DOHH2 (cell line): Measurements from ENCODE around the gene IGF2BP3.
A peak's percentile ranks its signal among the peaks of the same experiment; 100 is the strongest.

ENCODE experiments used
- H3F3A ChIP-seq: fragments of 200-600 bp; sonication (generic), shearing (Covaris generic); 2 replicates; pipeline ENCODE4 v1.6.0; 2016; ENCODE audit warnings: antibody characterized with exemption, mild to moderate bottlenecking; ENCODE audit not compliant: control insufficient read depth, insufficient read depth
- H3K27ac ChIP-seq: fragments of 200-600 bp; sonication (generic); 2 replicates; pipeline ENCODE4 v1.5.1; 2014; ENCODE audit warnings: low read depth, mild to moderate bottlenecking, low read length, moderate library complexity
- H3K27me3 ChIP-seq: fragments of 200-600 bp; sonication (generic); 2 replicates; pipeline ENCODE4 v1.6.1; 2014; ENCODE audit warnings: mild to moderate bottlenecking, low read length, mixed read lengths; ENCODE audit not compliant: control insufficient read depth
- H3K36me3 ChIP-seq: fragments of 200-600 bp; sonication (generic); 2 replicates; pipeline ENCODE4 v1.6.1; 2014; ENCODE audit warnings: mild to moderate bottlenecking, low read length, moderate library complexity, mixed read lengths; ENCODE audit not compliant: control insufficient read depth
- H3K4me1 ChIP-seq: fragments of 200-600 bp; sonication (generic); 2 replicates; pipeline ENCODE4 v1.6.1; 2014; ENCODE audit warnings: mild to moderate bottlenecking, low read length, mixed read lengths; ENCODE audit not compliant: control insufficient read depth
- H3K4me2 ChIP-seq: fragments of 200-600 bp; sonication (generic); 2 replicates; pipeline ENCODE4 v1.6.0; 2014; ENCODE audit warnings: mild to moderate bottlenecking, low read length, moderate library complexity
- H3K4me3 ChIP-seq: fragments of 200-600 bp; sonication (generic); 2 replicates; pipeline ENCODE4 v1.5.1; 2014; ENCODE audit warnings: mild to moderate bottlenecking, low read length, mixed read lengths
- H3K79me2 ChIP-seq: fragments of 200-600 bp; sonication (generic); 2 replicates; pipeline ENCODE4 v1.6.1; 2014; ENCODE audit warnings: mild to moderate bottlenecking, low read length, mixed read lengths; ENCODE audit not compliant: control insufficient read depth
- H3K9me2 ChIP-seq: fragments of 200-600 bp; sonication (generic); replicated peaks from 2 replicates; pipeline ENCODE4 v1.6.1; 2014; ENCODE audit warnings: mild to moderate bottlenecking, low read length, mixed read lengths; ENCODE audit not compliant: control insufficient read depth
- H3K9me3 ChIP-seq: fragments of 200-600 bp; sonication (generic); 2 replicates; pipeline ENCODE4 v1.6.1; 2014; ENCODE audit warnings: antibody characterized with exemption, low read length, mixed read lengths; ENCODE audit not compliant: control insufficient read depth, insufficient read depth
- H4K20me1 ChIP-seq: fragments of 200-600 bp; sonication (generic); 2 replicates; pipeline ENCODE4 v1.6.0; 2014; ENCODE audit warnings: low read depth, mild to moderate bottlenecking, antibody characterized with exemption, low read length, moderate library complexity; ENCODE audit not compliant: control insufficient read depth, insufficient read depth
- EZH2phosphoT487 ChIP-seq: fragments of 200-600 bp; sonication (generic); IDR thresholded peaks from 2 replicates; pipeline ENCODE4 v1.6.1; 2017; ENCODE audit warnings: borderline replicate concordance, mild to moderate bottlenecking, antibody characterized with exemption, low read length, moderate library complexity, mixed read lengths
- TF ChIP-seq, protein P1 (sequence below): fragments of 200-600 bp; sonication (generic); IDR thresholded peaks from one replicate; pipeline ENCODE4 v1.5.1; 2014; ENCODE audit warnings: antibody characterized with exemption, mild to moderate bottlenecking, low read depth, low read length; ENCODE audit not compliant: poor library complexity, severe bottlenecking

IGF2BP3 gene

DNA sequence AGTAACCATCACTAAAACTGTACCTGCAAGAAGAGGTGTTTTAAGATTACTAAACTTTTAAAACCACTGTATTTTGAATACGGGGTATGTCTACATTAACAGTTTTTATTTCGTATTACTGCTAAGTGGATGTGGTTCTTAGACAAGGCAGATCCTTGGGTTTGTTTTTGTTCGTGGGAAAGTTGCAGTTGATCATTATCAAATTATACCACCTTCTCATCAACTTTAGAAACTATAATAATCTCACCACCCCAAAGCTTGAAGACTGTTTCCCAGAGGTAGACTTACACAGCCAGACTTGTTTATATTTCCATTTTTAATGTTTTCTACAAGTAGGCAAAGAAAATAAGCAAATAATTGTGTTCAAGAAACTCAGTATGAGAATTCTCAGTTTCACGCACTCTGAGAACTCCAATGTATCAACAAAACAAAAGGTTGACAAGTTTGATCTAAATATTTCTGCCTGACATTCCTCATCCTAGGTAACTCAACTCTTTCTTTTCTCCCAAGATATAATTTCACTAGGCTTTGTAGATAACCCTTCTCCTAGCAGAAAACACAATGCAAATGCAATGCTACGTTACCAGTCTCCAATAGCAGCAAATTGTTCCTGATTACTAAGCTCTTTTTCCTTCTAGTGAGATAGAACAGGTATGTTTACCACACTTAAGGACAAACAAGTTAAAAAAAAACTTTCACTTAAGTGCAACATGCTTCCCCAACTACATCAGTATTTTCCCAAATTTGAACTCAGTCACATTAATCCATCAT, 36.0 kb downstream of the IGF2BP3 start:
- Histone ChIP-seq H3K9me3 (no peaks in the 10 kb centered on the region), H3K36me3 (peaks cover 57% of the 10 kb centered on the region), H3K27ac (no peak overlapping the region), H3K4me2 (no peak overlapping the region), H3K79me2 (peaks cover 100% of the 10 kb centered on the region), H3K9me2 (no peaks in the 10 kb centered on the region), H3K27me3 (no peaks in the 10 kb centered on the region), H4K20me1 (peaks cover 60% of the 10 kb centered on the region), H3K4me3 (no peak overlapping the region), H3K4me1 (peaks cover 22% of the 10 kb centered on the region), H3F3A (peaks cover 34% of the 10 kb centered on the region)
- TF ChIP-seq, protein P1, sequence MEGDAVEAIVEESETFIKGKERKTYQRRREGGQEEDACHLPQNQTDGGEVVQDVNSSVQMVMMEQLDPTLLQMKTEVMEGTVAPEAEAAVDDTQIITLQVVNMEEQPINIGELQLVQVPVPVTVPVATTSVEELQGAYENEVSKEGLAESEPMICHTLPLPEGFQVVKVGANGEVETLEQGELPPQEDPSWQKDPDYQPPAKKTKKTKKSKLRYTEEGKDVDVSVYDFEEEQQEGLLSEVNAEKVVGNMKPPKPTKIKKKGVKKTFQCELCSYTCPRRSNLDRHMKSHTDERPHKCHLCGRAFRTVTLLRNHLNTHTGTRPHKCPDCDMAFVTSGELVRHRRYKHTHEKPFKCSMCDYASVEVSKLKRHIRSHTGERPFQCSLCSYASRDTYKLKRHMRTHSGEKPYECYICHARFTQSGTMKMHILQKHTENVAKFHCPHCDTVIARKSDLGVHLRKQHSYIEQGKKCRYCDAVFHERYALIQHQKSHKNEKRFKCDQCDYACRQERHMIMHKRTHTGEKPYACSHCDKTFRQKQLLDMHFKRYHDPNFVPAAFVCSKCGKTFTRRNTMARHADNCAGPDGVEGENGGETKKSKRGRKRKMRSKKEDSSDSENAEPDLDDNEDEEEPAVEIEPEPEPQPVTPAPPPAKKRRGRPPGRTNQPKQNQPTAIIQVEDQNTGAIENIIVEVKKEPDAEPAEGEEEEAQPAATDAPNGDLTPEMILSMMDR: no peak
- no peak for TF ChIP-seq EZH2phosphoT487

GRCh38 chr7:23431702-23432199, 38.5 kb downstream of the IGF2BP3 start:
- Histone ChIP-seq H3K27ac (no peak overlapping the region), H3F3A (peaks cover 27% of the 10 kb centered on the region), H3K27me3 (no peaks in the 10 kb centered on the region), H3K9me2 (no peaks in the 10 kb centered on the region), H3K4me1 (peaks cover 23% of the 10 kb centered on the region), H3K4me2 (no peak overlapping the region), H3K79me2 (peaks cover 100% of the 10 kb centered on the region), H3K36me3 (peaks cover 55% of the 10 kb centered on the region), H3K4me3 (no peak overlapping the region), H4K20me1 (peaks cover 52% of the 10 kb centered on the region), H3K9me3 (no peaks in the 10 kb centered on the region)
- TF ChIP-seq, protein P1: no peak
- no peak for TF ChIP-seq EZH2phosphoT487

DNA sequence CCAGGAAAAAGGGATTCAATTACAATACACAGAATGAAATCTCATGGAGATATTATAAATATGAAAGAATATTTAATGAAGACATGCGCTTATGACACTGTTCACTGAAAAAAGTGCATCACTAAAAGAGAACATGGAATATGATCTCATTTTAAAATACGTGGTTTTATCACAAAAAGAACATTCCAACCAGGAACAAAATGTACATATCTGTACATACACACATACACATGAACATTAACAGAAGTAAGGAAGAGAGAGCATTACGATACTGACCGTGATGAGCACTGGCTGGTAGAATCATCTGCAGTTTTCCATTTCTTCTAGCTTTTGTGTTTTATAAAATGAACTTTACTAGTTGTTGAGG, 39.4 kb downstream of the IGF2BP3 start:
- peaks cover 21% of the 10 kb centered on the region for H3F3A ChIP-seq
- no peak overlapping the region for H3K4me3 ChIP-seq
- peaks cover 100% of the 10 kb centered on the region for H3K79me2 ChIP-seq
- peaks cover 50% of the 10 kb centered on the region for H4K20me1 ChIP-seq
- no peaks in the 10 kb centered on the region for H3K27me3 ChIP-seq
- 0 out of 2 replicates have a peak overlapping the region, but pooled peaks have one; percentile 6 for H3K4me2 ChIP-seq
- peaks cover 26% of the 10 kb centered on the region for H3K4me1 ChIP-seq
- H3K9me3 ChIP-seq: no peaks in the 10 kb centered on the region
- no peaks in the 10 kb centered on the region for H3K9me2 ChIP-seq
- H3K36me3 ChIP-seq: peaks cover 51% of the 10 kb centered on the region
- TF ChIP-seq EZH2phosphoT487: no peak
- TF ChIP-seq, protein P1: no peak
- no peak overlapping the region for H3K27ac ChIP-seq
